Fibroblast of lung (primary cell): Measurements from ENCODE around the gene ADCY2. TPM values are rescaled to one million over a fixed set of nuclear protein-coding genes. Genes with fewer than 3 reads are reported as not detected.

Experiments used
- DNase-seq, 2 donors: peaks; one replicate each; pipeline versions ENCODE4 v3.0.0 to v3.0.0-alpha.2; 2010; ENCODE audit warnings: low read depth in 2 of 2
- H2AFZ ChIP-seq: 2 replicates; pipeline ENCODE4 v1.5.1; 2012; ENCODE audit warnings: low read length, control low read depth, inconsistent platforms
- H3K27ac ChIP-seq: 2 replicates; pipeline ENCODE4 v1.5.1; 2011; ENCODE audit warnings: low read length, control low read depth; ENCODE audit not compliant: insufficient read depth
- H3K27me3 ChIP-seq: 2 replicates; pipeline ENCODE4 v1.5.1; 2011; ENCODE audit warnings: mild to moderate bottlenecking, low read length; ENCODE audit not compliant: control insufficient read depth, insufficient read depth
- H3K36me3 ChIP-seq: 2 replicates; pipeline ENCODE4 v1.5.1; 2011; ENCODE audit warnings: low read length; ENCODE audit not compliant: control insufficient read depth, insufficient read depth
- H3K4me1 ChIP-seq: 2 replicates; pipeline ENCODE4 v1.5.1; 2011; ENCODE audit warnings: low read length; ENCODE audit not compliant: control insufficient read depth, insufficient read depth; ENCODE audit errors: extremely low read depth
- H3K4me2 ChIP-seq: 2 replicates; pipeline ENCODE4 v1.5.1; 2011; ENCODE audit warnings: low read length, control low read depth; ENCODE audit not compliant: insufficient read depth; ENCODE audit errors: extremely low read depth
- H3K4me3 ChIP-seq, 4 experiments: fragments of 200-600 bp in 1 of 4; sonication (generic) in 1 of 4; replicated peaks in 1 of 4; 2 replicates each; pipeline ENCODE4 v1.5.1; 2011 to 2016; ENCODE audit warnings: low read length in 4 of 4, low read depth in 3 of 4, mild to moderate bottlenecking in 3 of 4, control low read depth in 2 of 4, inconsistent platforms in 1 of 4, mixed read lengths in 1 of 4; ENCODE audit not compliant: insufficient read depth in 1 of 4; ENCODE audit errors: control extremely low read depth in 1 of 4
- H3K79me2 ChIP-seq: 2 replicates; pipeline ENCODE4 v1.5.1; 2012; ENCODE audit warnings: mild to moderate bottlenecking, low read length, inconsistent platforms; ENCODE audit not compliant: control insufficient read depth, insufficient read depth
- H3K9ac ChIP-seq: 2 replicates; pipeline ENCODE4 v1.5.1; 2011; ENCODE audit warnings: mild to moderate bottlenecking, low read length, control low read depth; ENCODE audit not compliant: insufficient read depth
- H3K9me3 ChIP-seq: 2 replicates; pipeline ENCODE4 v1.5.1; 2012; ENCODE audit warnings: low read depth, low read length; ENCODE audit not compliant: control insufficient read depth, insufficient read depth
- H4K20me1 ChIP-seq: 2 replicates; pipeline ENCODE4 v1.5.1; 2011; ENCODE audit warnings: low read length; ENCODE audit not compliant: control insufficient read depth, insufficient read depth; ENCODE audit errors: extremely low read depth
- CTCF ChIP-seq, 2 donors: IDR thresholded peaks in 1 of 2; conservative IDR thresholded peaks in 1 of 2; 1 replicate in 1 of 2; 2 replicates in 1 of 2; pipeline ENCODE4 v1.5.1; 2011 to 2012; ENCODE audit warnings: low read length in 2 of 2, control low read depth in 1 of 2, inconsistent platforms in 1 of 2, low read depth in 1 of 2, mild to moderate bottlenecking in 1 of 2
- EZH2 ChIP-seq: IDR thresholded peaks from 2 replicates; pipeline ENCODE4 v1.5.1; 2012; ENCODE audit warnings: low read length, control low read depth, mild to moderate bottlenecking; ENCODE audit errors: missing control alignments
- polyA plus RNA-seq, 2 donors: library from polyadenylated mRNA; depleted of rRNA in 1 of 2; stranded (reverse) in 1 of 2; unstranded in 1 of 2; fragments of >200 nt; gene quantifications; 2 replicates each; pipeline ENCODE4 v1.2.1, GENCODE V29; 2011 to 2012; ENCODE audit warnings: missing spikeins in 1 of 2
- total RNA-seq: library from RNA; depleted of rRNA; stranded (reverse); fragments of >200 nt; gene quantifications from 2 replicates; pipeline ENCODE4 v1.2.1, GENCODE V29; 2014

ADCY2 gene
- total and polyA plus RNA-seq, 2 donors (not counting 1 experiment from before 2014, with no cell fraction given): under 0.01 to 0.05 TPM

DNA sequence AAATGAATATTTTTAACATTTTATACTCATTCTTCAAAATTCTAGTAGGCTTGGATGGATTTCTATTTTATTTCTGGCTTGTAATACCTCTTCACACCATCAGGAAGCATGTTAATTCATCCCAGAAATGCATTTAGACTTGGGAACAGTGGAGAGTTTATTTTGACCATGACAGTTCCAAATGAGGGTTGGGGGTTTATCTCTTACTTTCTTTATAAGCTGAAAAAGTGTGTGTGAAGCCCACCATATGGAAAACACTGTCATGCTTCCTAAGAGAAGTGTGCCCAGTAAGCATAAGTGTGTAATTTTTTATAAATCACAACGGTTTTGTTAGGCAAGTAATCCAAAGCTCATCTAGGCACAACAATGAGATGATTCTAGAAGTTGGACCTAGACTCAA, 215.6 kb downstream of the ADCY2 start:
- H3K79me2 ChIP-seq: no peaks in the 10 kb centered on the region
- H2AFZ ChIP-seq: no peak overlapping the region
- no peaks in the 10 kb centered on the region for H3K9me3 ChIP-seq
- H3K27me3 ChIP-seq: no peaks in the 10 kb centered on the region
- H3K9ac ChIP-seq: no peak overlapping the region
- H3K4me3 ChIP-seq: no peak overlapping the region
- no peak overlapping the region for H3K27ac ChIP-seq
- H3K36me3 ChIP-seq: no peaks in the 10 kb centered on the region
- no peaks in the 10 kb centered on the region for H4K20me1 ChIP-seq
- no peak overlapping the region for H3K4me2 ChIP-seq
- no peaks in the 10 kb centered on the region for H3K4me1 ChIP-seq
- no peak for DNase-seq
- TF ChIP-seq EZH2: no peak
- TF ChIP-seq CTCF (conservative IDR thresholded peaks at IDR 0.05 in 1 of 2, IDR thresholded peaks at IDR 0.05 in 1 of 2; ENCODE audit: low read depth in 1 of 2, low read length in 2 of 2): no peak

GRCh38 chr5:7615566-7616061, 219.7 kb downstream of the ADCY2 start:
- TF ChIP-seq CTCF (conservative IDR thresholded peaks at IDR 0.05 in 1 of 2, IDR thresholded peaks at IDR 0.05 in 1 of 2; ENCODE audit: low read depth in 1 of 2, low read length in 2 of 2) (no peak), EZH2 (no peak)
- no peak overlapping the region for H2AFZ ChIP-seq
- no peaks in the 10 kb centered on the region for H3K27me3 ChIP-seq
- H3K9me3 ChIP-seq: no peaks in the 10 kb centered on the region
- H3K9ac ChIP-seq: no peak overlapping the region
- no peak overlapping the region for H3K4me2 ChIP-seq
- no peaks in the 10 kb centered on the region for H4K20me1 ChIP-seq
- no peaks in the 10 kb centered on the region for H3K79me2 ChIP-seq
- DNase-seq: peak in 1 of 2 donors; percentile 38
- H3K27ac ChIP-seq: no peak overlapping the region
- H3K36me3 ChIP-seq: no peaks in the 10 kb centered on the region
- no peak overlapping the region for H3K4me3 ChIP-seq
- no peaks in the 10 kb centered on the region for H3K4me1 ChIP-seq

GRCh38 chr5:7616897-7617296, 221.0 kb downstream of the ADCY2 start:
- no peaks in the 10 kb centered on the region for H4K20me1 ChIP-seq
- H3K36me3 ChIP-seq: no peaks in the 10 kb centered on the region
- no peak for DNase-seq
- H3K4me3 ChIP-seq: no peak overlapping the region
- H3K9me3 ChIP-seq: no peaks in the 10 kb centered on the region
- H3K9ac ChIP-seq: no peak overlapping the region
- H3K4me2 ChIP-seq: no peak overlapping the region
- TF ChIP-seq CTCF (conservative IDR thresholded peaks at IDR 0.05 in 1 of 2, IDR thresholded peaks at IDR 0.05 in 1 of 2; ENCODE audit: low read depth in 1 of 2, low read length in 2 of 2): no peak
- no peak for TF ChIP-seq EZH2
- no peak overlapping the region for H2AFZ ChIP-seq
- H3K79me2 ChIP-seq: no peaks in the 10 kb centered on the region
- H3K27me3 ChIP-seq: no peaks in the 10 kb centered on the region
- no peak overlapping the region for H3K27ac ChIP-seq
- no peaks in the 10 kb centered on the region for H3K4me1 ChIP-seq
